Measurements from ENCODE around the gene SAFB. TPM values are rescaled to one million over a fixed set of nuclear protein-coding genes. Genes with fewer than 3 reads are reported as not detected.

Gene SAFB
- total RNA-seq, 1 experiment from 2014 or later = 68.7 TPM

- Histone ChIP-seq H3K4me3 (no peak overlapping the region), H3K27me3 (ENCODE audit: insufficient read depth, low read depth) (no peaks in the 10 kb centered on the region), H3K9me2 (ENCODE audit: insufficient read depth) (no peaks in the 10 kb centered on the region), H3K4me1 (replicated peaks; ENCODE audit: insufficient read depth) (no peaks in the 10 kb centered on the region), H3K79me2 (ENCODE audit: low read depth) (no peaks in the 10 kb centered on the region), H3K9me3 (ENCODE audit: insufficient read depth, low read depth) (no peaks in the 10 kb centered on the region), H3K36me3 (ENCODE audit: low read depth) (0 out of 2 replicates have a peak, but pooled peaks cover 6% of the 10 kb centered on the region), H3F3A (ENCODE audit: insufficient read depth, low read depth) (peaks cover 7% of the 10 kb centered on the region; the same call in 1 of the 2 replicates), H2AFZ (no peak overlapping the region), H3K4me2 (no peak overlapping the region), H4K20me1 (ENCODE audit: insufficient read depth) (peaks cover 6% of the 10 kb centered on the region; the same call in 1 of the 2 replicates), H3K27ac (no peak overlapping the region)
- ChIA-PET POLR2A (ENCODE audit: unreplicated experiment) (no interaction called here), CTCF (no interaction called here)
- no peak for DNase-seq
- BruUV-seq (replicated peaks) = no TSS peak
- intact Hi-C loops (cut with micrococcal nuclease; ENCODE audit: unreplicated experiment) = no loop called here
- TF ChIP-seq CTCF (conservative IDR thresholded peaks at IDR 0.05) (no peak), EZH2 (IDR thresholded peaks at IDR 0.05; ENCODE audit: low read depth) (no peak)
These were observed 29.4 kb downstream of the SAFB start for GRCh38 chr19:5652261-5652660.

- Histone ChIP-seq H3K36me3 (ENCODE audit: low read depth) (no peaks in the 10 kb centered on the region), H4K20me1 (ENCODE audit: insufficient read depth) (peaks cover 6% of the 10 kb centered on the region; the same call in 1 of the 2 replicates)
- POLR2A ChIA-PET (ENCODE audit: unreplicated experiment) = no interaction called here
These were observed 32.0 kb downstream of the SAFB start for GRCh38 chr19:5654931-5655330.

GRCh38 chr19:5655412-5655811 is 32.5 kb downstream of the SAFB start:
- Histone ChIP-seq H3K9me2 (ENCODE audit: insufficient read depth) (no peaks in the 10 kb centered on the region), H3K4me1 (replicated peaks; ENCODE audit: insufficient read depth) (no peaks in the 10 kb centered on the region), H3K4me3 (no peak overlapping the region), H3K27me3 (ENCODE audit: insufficient read depth, low read depth) (no peaks in the 10 kb centered on the region), H3K4me2 (no peak overlapping the region), H3F3A (ENCODE audit: insufficient read depth, low read depth) (peaks cover 7% of the 10 kb centered on the region; the same call in 1 of the 2 replicates), H4K20me1 (ENCODE audit: insufficient read depth) (peaks cover 6% of the 10 kb centered on the region; the same call in 1 of the 2 replicates), H3K27ac (no peak overlapping the region), H3K79me2 (ENCODE audit: low read depth) (no peaks in the 10 kb centered on the region), H2AFZ (no peak overlapping the region), H3K36me3 (ENCODE audit: low read depth) (no peaks in the 10 kb centered on the region), H3K9me3 (ENCODE audit: insufficient read depth, low read depth) (no peaks in the 10 kb centered on the region)
- TF ChIP-seq EZH2 (IDR thresholded peaks at IDR 0.05; ENCODE audit: low read depth) (no peak), CTCF (conservative IDR thresholded peaks at IDR 0.05) (no peak)
- BruUV-seq (replicated peaks) = no TSS peak
- ChIA-PET POLR2A (ENCODE audit: unreplicated experiment) (no interaction called here), CTCF (no interaction called here)
- no peak for DNase-seq
- intact Hi-C loops (cut with micrococcal nuclease; ENCODE audit: unreplicated experiment) = no loop called here

More at GRCh38 chr19:5654931-5655330, 32.0 kb downstream of the SAFB start:
- H3K4me2 ChIP-seq = no peak overlapping the region
- H3K27me3 ChIP-seq (ENCODE audit: insufficient read depth, low read depth) = no peaks in the 10 kb centered on the region
- no peaks in the 10 kb centered on the region for H3K79me2 ChIP-seq (ENCODE audit: low read depth)
- BruUV-seq (replicated peaks) = no TSS peak
- TF ChIP-seq CTCF (conservative IDR thresholded peaks at IDR 0.05) = no peak
- no peak for TF ChIP-seq EZH2 (IDR thresholded peaks at IDR 0.05; ENCODE audit: low read depth)
- H3F3A ChIP-seq (ENCODE audit: insufficient read depth, low read depth) = peaks cover 7% of the 10 kb centered on the region; the same call in 1 of the 2 replicates
- H2AFZ ChIP-seq = no peak overlapping the region
- H3K4me3 ChIP-seq = no peak overlapping the region
- no peaks in the 10 kb centered on the region for H3K4me1 ChIP-seq (replicated peaks; ENCODE audit: insufficient read depth)
- no peaks in the 10 kb centered on the region for H3K9me3 ChIP-seq (ENCODE audit: insufficient read depth, low read depth)
- no peaks in the 10 kb centered on the region for H3K9me2 ChIP-seq (ENCODE audit: insufficient read depth)
- no peak for DNase-seq
- no peak overlapping the region for H3K27ac ChIP-seq
- intact Hi-C loops (cut with micrococcal nuclease; ENCODE audit: unreplicated experiment) = no loop called here
- CTCF ChIA-PET = no interaction called here

Measured in PC-9 (cell line).